Suprapubic skin (tissue), 4 donors: Measurements from ENCODE around the gene COL9A3. TPM values are rescaled to one million over a fixed set of nuclear protein-coding genes. Genes with fewer than 3 reads are reported as not detected.

Source experiments
- DNase-seq, 2 donors: peaks; one replicate each; pipeline ENCODE4 v3.0.0-alpha.2; 2019; ENCODE audit warnings: low spot score in 2 of 2
- H3K27ac ChIP-seq: fragments of 200-600 bp; sonication (generic); one replicate; pipeline ENCODE4 v1.5.1; 2019
- H3K27me3 ChIP-seq: fragments of 200-600 bp; sonication (generic); one replicate; pipeline ENCODE4 v1.5.1; 2019
- H3K36me3 ChIP-seq: fragments of 200-600 bp; sonication (generic); one replicate; pipeline ENCODE4 v1.5.1; 2019
- H3K4me1 ChIP-seq: fragments of 200-600 bp; sonication (generic); one replicate; pipeline ENCODE4 v1.5.1; 2019
- H3K4me3 ChIP-seq: fragments of 200-600 bp; sonication (generic); one replicate; pipeline ENCODE4 v1.5.1; 2019; ENCODE audit warnings: mild to moderate bottlenecking
- H3K9me3 ChIP-seq: fragments of 200-600 bp; sonication (generic); one replicate; pipeline ENCODE4 v1.5.1; 2019
- EP300 ChIP-seq: sonication (generic); formaldehyde crosslinking; IDR thresholded peaks from one replicate; pipeline ENCODE4 v1.6.1; 2017; ENCODE audit warnings: antibody characterized with exemption
- POLR2A ChIP-seq, 2 donors: fragments of 450-650 bp; IDR thresholded peaks; one replicate each; pipeline ENCODE4 v1.6.1; 2017; ENCODE audit warnings: antibody characterized with exemption in 2 of 2, mild to moderate bottlenecking in 2 of 2, moderate library complexity in 2 of 2
- POLR2AphosphoS5 ChIP-seq, 3 donors: sonication (generic); formaldehyde crosslinking; IDR thresholded peaks; one replicate each; pipeline ENCODE4 v1.6.1; 2017; ENCODE audit warnings: antibody characterized with exemption in 3 of 3
- WGBS: methylation state at CpG from one replicate; pipeline ENCODE4 v1.1.5; 2018; 5-methylcytosine and 5-hydroxymethylcytosine counted together
- total RNA-seq, 4 donors: library from RNA; depleted of rRNA; stranded (reverse); fragments of >200 nt; gene quantifications; one replicate each; pipeline ENCODE4 v1.1.0, GENCODE V29; 2016
- TF ChIP-seq, protein P1 (sequence below), 2 donors: fragments of 200-600 bp in 1 of 2; fragments of 450-650 bp in 1 of 2; sonication (generic) in 1 of 2; IDR thresholded peaks; one replicate each; pipeline ENCODE4 v1.5.1; 2016 to 2019; ENCODE audit warnings: antibody characterized with exemption in 2 of 2, mild to moderate bottlenecking in 1 of 2, moderate library complexity in 1 of 2

The COL9A3 gene
- total RNA-seq, 4 donors from 2014 or later = 6.1 to 11.3 (median 8.1) TPM

DNA sequence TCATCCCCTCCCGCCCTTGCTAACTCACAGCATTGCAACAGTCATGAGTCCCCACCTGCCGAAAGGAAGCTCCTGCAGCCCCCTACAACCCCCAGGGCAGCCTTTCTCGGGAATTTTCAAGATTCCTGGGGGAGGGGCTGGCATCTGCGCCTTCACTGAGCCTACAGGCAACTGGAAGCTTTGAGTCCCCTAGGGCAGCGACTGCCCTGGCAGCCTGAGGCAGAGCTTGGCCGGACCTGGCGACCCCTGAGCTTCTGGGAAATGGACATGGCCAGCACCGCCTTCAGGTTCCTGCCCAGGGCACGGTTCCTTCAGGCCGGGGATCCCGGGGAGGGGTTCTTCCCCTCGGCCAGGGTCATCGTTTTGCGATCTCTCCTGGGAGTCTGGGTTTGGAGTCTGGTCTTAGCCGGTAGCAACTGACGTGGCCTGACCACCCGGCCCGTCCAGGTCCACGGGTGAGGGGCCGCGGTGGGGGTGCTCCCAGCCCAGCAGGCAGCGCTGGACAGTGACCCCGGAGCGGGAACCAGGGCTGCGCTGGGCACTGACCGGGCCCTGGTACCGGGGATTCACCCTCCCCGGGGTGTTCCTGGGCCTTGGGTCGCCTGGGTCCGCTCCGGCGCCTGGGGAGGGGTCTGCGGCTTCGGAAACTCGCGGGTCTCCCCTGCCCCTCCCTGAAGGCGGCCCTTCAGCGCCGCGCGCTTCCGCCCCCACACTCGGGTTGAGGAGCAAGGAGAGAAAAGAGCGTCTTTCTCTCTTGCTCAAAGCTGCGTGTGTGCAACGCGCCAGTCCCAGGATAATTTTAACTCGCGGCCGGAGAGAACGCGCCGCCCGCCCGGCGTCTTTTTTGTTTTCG is 593 bp upstream of the COL9A3 start:
- H3K4me1 ChIP-seq = peaks cover 60% of the 10 kb centered on the region
- no peaks in the 10 kb centered on the region for H3K9me3 ChIP-seq
- H3K27ac ChIP-seq = no peak overlapping the region
- TF ChIP-seq, protein P1, sequence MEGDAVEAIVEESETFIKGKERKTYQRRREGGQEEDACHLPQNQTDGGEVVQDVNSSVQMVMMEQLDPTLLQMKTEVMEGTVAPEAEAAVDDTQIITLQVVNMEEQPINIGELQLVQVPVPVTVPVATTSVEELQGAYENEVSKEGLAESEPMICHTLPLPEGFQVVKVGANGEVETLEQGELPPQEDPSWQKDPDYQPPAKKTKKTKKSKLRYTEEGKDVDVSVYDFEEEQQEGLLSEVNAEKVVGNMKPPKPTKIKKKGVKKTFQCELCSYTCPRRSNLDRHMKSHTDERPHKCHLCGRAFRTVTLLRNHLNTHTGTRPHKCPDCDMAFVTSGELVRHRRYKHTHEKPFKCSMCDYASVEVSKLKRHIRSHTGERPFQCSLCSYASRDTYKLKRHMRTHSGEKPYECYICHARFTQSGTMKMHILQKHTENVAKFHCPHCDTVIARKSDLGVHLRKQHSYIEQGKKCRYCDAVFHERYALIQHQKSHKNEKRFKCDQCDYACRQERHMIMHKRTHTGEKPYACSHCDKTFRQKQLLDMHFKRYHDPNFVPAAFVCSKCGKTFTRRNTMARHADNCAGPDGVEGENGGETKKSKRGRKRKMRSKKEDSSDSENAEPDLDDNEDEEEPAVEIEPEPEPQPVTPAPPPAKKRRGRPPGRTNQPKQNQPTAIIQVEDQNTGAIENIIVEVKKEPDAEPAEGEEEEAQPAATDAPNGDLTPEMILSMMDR (IDR thresholded peaks at IDR 0.05) = no peak
- TF ChIP-seq EP300 (no peak), POLR2A (IDR thresholded peaks at IDR 0.05) (no peak), POLR2AphosphoS5 (IDR thresholded peaks at IDR 0.05) (no peak)
- peak overlapping the region; percentile 40 for H3K4me3 ChIP-seq
- WGBS = 0% methylated on average over 10 of the region's 57 CpGs
- H3K36me3 ChIP-seq = peaks cover 27% of the 10 kb centered on the region
- H3K27me3 ChIP-seq = peaks cover 41% of the 10 kb centered on the region
- DNase-seq = no peak

DNA sequence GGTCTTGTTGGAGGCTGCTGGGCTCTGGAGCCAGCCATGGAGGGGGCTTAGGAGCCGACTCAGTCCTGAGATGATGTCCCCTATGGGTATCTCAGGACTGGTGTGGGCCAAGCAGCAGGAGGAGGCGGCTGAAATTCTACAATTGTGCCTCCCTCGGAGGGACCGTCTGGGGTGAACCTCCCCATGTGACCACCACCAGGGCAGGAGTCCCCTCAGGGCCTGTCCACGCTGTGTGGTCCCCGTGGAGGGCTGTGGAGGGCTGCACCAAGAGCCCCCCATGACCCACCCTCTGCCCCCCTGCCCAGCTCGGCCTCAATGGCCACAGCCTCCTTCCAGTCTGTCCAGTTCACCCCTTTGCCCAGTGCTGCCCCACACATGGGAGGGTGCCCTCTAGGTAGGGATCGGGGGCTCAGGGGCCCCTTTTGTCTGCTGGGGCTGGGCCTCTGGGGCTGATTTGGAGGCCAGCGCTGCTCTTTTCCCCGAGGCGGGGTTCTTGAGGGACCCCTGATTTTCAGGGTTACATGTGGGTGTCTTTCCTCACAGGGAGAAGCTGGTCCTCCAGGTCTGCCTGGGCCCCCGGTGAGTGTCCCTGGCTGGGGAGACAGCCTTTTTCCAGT is 1.2 kb downstream of the COL9A3 start:
- 87% methylated on average over 3 of the region's 12 CpGs for WGBS
- H3K27ac ChIP-seq = no peak overlapping the region
- H3K4me1 ChIP-seq = peaks cover 60% of the 10 kb centered on the region
- H3K36me3 ChIP-seq = peaks cover 9% of the 10 kb centered on the region
- TF ChIP-seq EP300 = no peak
- TF ChIP-seq, protein P1 (IDR thresholded peaks at IDR 0.05) = no peak
- TF ChIP-seq POLR2AphosphoS5 (IDR thresholded peaks at IDR 0.05) = no peak
- no peak for TF ChIP-seq POLR2A (IDR thresholded peaks at IDR 0.05)
- no peak overlapping the region for H3K4me3 ChIP-seq
- no peak for DNase-seq
- no peaks in the 10 kb centered on the region for H3K9me3 ChIP-seq
- H3K27me3 ChIP-seq = peaks cover 41% of the 10 kb centered on the region

DNA sequence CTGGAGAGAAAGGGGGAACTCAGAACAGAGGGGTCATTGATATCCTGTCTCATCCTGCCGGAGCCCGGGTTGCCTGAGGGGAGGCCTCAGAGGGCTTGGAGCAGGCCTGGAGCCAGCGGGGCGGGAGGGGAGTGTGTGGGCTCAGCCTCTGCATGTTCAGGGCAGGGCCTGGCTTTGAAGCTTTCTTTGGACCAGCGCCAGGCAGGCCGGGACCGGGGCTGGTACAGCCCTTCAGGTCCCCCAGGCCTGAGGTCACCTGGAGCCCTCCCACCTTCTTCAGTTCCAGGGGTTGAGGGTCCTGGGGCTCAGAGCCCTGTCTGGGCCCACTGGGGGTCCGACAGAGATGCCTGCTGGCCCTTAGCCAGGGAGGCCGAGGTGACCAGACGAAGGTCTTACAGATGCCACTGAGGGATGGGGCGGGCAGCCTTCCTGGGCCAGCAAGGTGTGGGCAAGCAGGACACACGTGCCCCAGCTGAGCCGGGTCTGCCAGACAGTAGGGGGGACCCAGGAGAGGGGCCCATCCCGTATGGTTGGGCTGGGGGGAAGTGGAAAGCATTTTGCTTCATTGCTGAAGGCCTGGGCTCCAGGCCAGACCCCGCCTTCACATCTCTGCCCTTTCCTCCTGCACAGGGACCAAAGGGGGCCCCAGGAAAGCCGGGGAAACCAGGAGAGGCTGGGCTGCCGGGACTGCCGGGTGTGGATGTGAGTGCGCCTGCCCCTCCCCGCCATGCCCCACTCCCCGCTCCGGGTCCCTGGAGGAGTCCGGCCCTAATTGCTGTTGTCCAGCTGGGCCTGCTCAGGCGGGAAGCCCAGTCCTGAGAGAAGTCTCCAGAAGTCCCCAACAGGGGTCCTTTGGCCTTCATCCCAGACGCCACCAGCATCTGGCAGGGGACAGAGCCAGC is 2.0 kb downstream of the COL9A3 start:
- Histone ChIP-seq H3K4me1 (peaks cover 60% of the 10 kb centered on the region), H3K9me3 (no peaks in the 10 kb centered on the region), H3K4me3 (no peak overlapping the region), H3K36me3 (peaks cover 2% of the 10 kb centered on the region), H3K27me3 (peaks cover 41% of the 10 kb centered on the region), H3K27ac (no peak overlapping the region)
- DNase-seq = no peak
- TF ChIP-seq EP300 = no peak
- no peak for TF ChIP-seq POLR2A (IDR thresholded peaks at IDR 0.05)
- TF ChIP-seq, protein P1 (IDR thresholded peaks at IDR 0.05) = no peak
- no peak for TF ChIP-seq POLR2AphosphoS5 (IDR thresholded peaks at IDR 0.05)
- 34% methylated on average over 4 of the region's 25 CpGs for WGBS

DNA sequence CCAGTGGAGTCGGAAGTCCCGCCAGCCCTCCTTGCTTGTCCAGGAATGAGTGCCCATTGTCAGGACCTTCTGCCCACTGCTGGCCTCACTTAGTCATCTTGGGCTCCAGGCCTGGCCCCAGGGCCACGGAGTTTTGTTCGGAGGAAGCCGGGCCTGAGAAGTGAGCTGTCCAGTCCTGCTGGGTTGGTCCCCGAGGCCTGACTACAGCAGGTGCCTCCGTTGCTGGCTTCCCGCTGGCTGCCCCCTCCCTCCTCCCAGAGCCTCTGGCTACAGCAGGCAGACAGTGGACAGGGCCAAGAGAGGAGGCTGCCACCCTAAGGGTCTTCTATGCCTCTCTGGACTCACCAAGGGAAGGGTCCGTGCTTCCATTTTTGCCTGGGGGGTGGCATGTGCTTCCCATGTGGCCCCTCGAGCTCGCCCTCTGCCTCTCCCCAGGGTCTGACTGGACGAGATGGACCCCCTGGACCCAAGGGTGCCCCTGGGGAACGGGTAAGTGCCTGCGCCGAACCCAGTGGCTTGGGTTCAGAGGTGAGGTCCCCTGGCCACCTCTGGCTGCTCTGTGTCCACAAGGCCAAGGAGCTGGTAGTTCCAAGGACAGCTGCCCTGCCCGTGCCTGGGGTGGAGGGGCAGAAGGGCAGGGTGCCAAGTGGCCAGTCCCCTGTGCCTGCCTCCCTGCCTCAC is 2.8 kb downstream of the COL9A3 start:
- Histone ChIP-seq H3K9me3 (no peaks in the 10 kb centered on the region), H3K36me3 (no peaks in the 10 kb centered on the region), H3K27ac (no peak overlapping the region), H3K4me3 (no peak overlapping the region), H3K27me3 (peaks cover 40% of the 10 kb centered on the region), H3K4me1 (peaks cover 65% of the 10 kb centered on the region)
- WGBS = 55% methylated on average over 7 of the region's 16 CpGs
- DNase-seq = no peak
- TF ChIP-seq, protein P1 (IDR thresholded peaks at IDR 0.05) = no peak
- TF ChIP-seq EP300 (no peak), POLR2A (IDR thresholded peaks at IDR 0.05) (no peak), POLR2AphosphoS5 (IDR thresholded peaks at IDR 0.05) (no peak)
